Esophagus muscularis mucosa (tissue), 4 donors: ENCODE measurements around the gene LRRC41.

Experiments used
- CTCF ChIP-seq, 3 experiments: fragments of 200-600 bp in 2 of 3; fragments of 450-650 bp in 1 of 3; sonication (generic) in 2 of 3; IDR thresholded peaks; one replicate each; pipeline ENCODE4 v1.5.1; 2017 to 2019; ENCODE audit warnings: antibody characterized with exemption in 3 of 3, mild to moderate bottlenecking in 2 of 3, moderate library complexity in 1 of 3
- EP300 ChIP-seq: sonication (generic); formaldehyde crosslinking; IDR thresholded peaks from one replicate; pipeline ENCODE4 v1.6.1; 2017; ENCODE audit warnings: antibody characterized with exemption
- POLR2A ChIP-seq: fragments of 450-650 bp; IDR thresholded peaks from one replicate; pipeline ENCODE4 v1.6.1; 2017; ENCODE audit warnings: antibody characterized with exemption, moderate library complexity, mild to moderate bottlenecking, low read depth

GRCh38 chr1:46244656-46245371, 58.6 kb downstream of the LRRC41 start:
- peak in 2 of 3 experiments; percentile 10 to 16 for TF ChIP-seq CTCF (IDR thresholded peaks at IDR 0.05)
- TF ChIP-seq EP300: no peak
- no peak for TF ChIP-seq POLR2A
